Activated CD4-positive, alpha-beta memory T cell treated with anti-CD3 and anti-CD28 coated beads for 36 hours (primary cell): Measurements from ENCODE around the gene CEP85L. TPM values are rescaled to one million over a fixed set of nuclear protein-coding genes. Genes with fewer than 3 reads are reported as not detected.

ENCODE experiments used
- CTCF ChIA-PET: fragments of 350-600 bp; sonication (Branson Sonifier 250); formaldehyde crosslinking; loops from one replicate; lab custom pipeline; 2021; ENCODE audit warnings: antibody characterized with exemption, inconsistent platforms; lab: Charles Lee
- POLR2A ChIA-PET: fragments of 350-600 bp; sonication (Branson Sonifier 250); formaldehyde crosslinking; loops from one replicate; lab custom pipeline; 2021; ENCODE audit warnings: antibody characterized with exemption; lab: Charles Lee
- DNase-seq: peaks from one replicate; pipeline ENCODE4 v3.0.0-alpha.2; 2020
- H3K27ac Mint-ChIP-seq: one replicate; pipeline ENCODE4 v1.8.0; 2021; ENCODE audit warnings: mixed read lengths
- H3K27me3 Mint-ChIP-seq: one replicate; pipeline ENCODE4 v1.8.0; 2021; ENCODE audit warnings: mixed read lengths
- H3K36me3 Mint-ChIP-seq: one replicate; pipeline ENCODE4 v1.8.0; 2021; ENCODE audit warnings: mixed read lengths
- H3K4me1 Mint-ChIP-seq: one replicate; pipeline ENCODE4 v1.8.0; 2021; ENCODE audit warnings: low read depth, mixed read lengths
- H3K4me3 Mint-ChIP-seq: one replicate; pipeline ENCODE4 v1.8.0; 2021; ENCODE audit warnings: mild to moderate bottlenecking, mixed read lengths
- H3K9me3 Mint-ChIP-seq: one replicate; pipeline ENCODE4 v1.8.0; 2021; ENCODE audit warnings: mixed read lengths
- intact Hi-C: fragments of 100-400 bp; cut with micrococcal nuclease; formaldehyde crosslinking; loops from one replicate; pipeline ENCODE4 v1.15.1; 2023
- total RNA-seq, 2 experiments: library from RNA; stranded (reverse); gene quantifications; one replicate each; pipeline ENCODE4 v1.2.3, GENCODE V29; 2021

CEP85L gene
- total RNA-seq, 2 experiments from 2014 or later = 21.1 to 23.3 TPM

GRCh38 chr6:118618676-118619377 lies 32.6 kb downstream of the CEP85L start:
- Mint-ChIP-seq H3K27ac (no peak overlapping the region), H3K9me3 (no peaks in the 10 kb centered on the region), H3K27me3 (no peaks in the 10 kb centered on the region), H3K4me1 (peaks cover 34% of the 10 kb centered on the region), H3K4me3 (no peak overlapping the region), H3K36me3 (peaks cover 5% of the 10 kb centered on the region)
- ChIA-PET CTCF (interaction anchor here (0.6 to 1.0 kb wide), 10 partner anchors 11 to 478 kb away, joined by 3 to 5 read pairs (median 3); no protein-coding TSS in a partner anchor), POLR2A (no interaction called here)
- intact Hi-C loops = loop anchor here (1.0 kb wide), 2 partner anchors 54 to 336 kb away; no protein-coding TSS in a partner anchor
- peak; percentile 76 for DNase-seq

GRCh38 chr6:118617417-118617816 lies 34.0 kb downstream of the CEP85L start:
- intact Hi-C loops = no loop called here
- POLR2A ChIA-PET = no interaction called here
- CTCF ChIA-PET = interaction anchor here (0.6 to 1.7 kb wide), 5 partner anchors 9 to 198 kb away, joined by 3 to 7 read pairs (median 3); no protein-coding TSS in a partner anchor
- Mint-ChIP-seq H3K4me3 (no peak overlapping the region), H3K27ac (no peak overlapping the region), H3K9me3 (peaks cover 2% of the 10 kb centered on the region), H3K36me3 (peaks cover 16% of the 10 kb centered on the region), H3K4me1 (peaks cover 29% of the 10 kb centered on the region), H3K27me3 (no peaks in the 10 kb centered on the region)
- DNase-seq = no peak

GRCh38 chr6:118611334-118611733 lies 40.1 kb downstream of the CEP85L start:
- intact Hi-C loops = no loop called here
- H3K27me3 Mint-ChIP-seq = no peaks in the 10 kb centered on the region
- H3K4me3 Mint-ChIP-seq = no peak overlapping the region
- peaks cover 22% of the 10 kb centered on the region for H3K36me3 Mint-ChIP-seq
- H3K4me1 Mint-ChIP-seq = peaks cover 42% of the 10 kb centered on the region
- POLR2A ChIA-PET = no interaction called here
- H3K27ac Mint-ChIP-seq = no peak overlapping the region
- H3K9me3 Mint-ChIP-seq = peaks cover 6% of the 10 kb centered on the region
- CTCF ChIA-PET = no interaction called here
- no peak for DNase-seq

DNA sequence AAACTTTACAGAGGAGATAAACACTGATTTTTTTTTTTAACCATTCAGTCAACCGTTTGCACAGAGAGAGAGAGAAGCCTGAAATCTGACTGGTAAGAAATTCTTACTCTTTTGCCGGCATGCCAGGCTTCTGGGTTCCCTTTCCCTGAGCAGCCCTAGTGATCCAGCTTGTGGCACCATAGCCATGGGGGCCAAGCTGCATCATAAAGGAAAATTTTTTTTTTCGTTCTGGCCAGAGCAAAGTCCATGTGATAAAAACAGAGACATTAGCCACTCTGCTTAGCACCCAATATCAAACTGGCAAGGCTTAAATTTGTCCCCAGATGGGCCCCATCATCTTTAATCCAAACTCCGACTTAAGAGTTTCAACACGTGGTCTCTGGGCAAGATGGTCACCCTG lies 44.5 kb downstream of the CEP85L start:
- intact Hi-C loops = no loop called here
- Mint-ChIP-seq H3K27ac (no peak overlapping the region), H3K27me3 (no peaks in the 10 kb centered on the region), H3K9me3 (peaks cover 11% of the 10 kb centered on the region), H3K4me3 (no peak overlapping the region), H3K4me1 (peaks cover 45% of the 10 kb centered on the region), H3K36me3 (peaks cover 35% of the 10 kb centered on the region)
- CTCF ChIA-PET = interaction anchor here (1.1 to 1.4 kb wide), 3 partner anchors 12 to 194 kb away, joined by 4 to 5 read pairs (median 4); no protein-coding TSS in a partner anchor
- POLR2A ChIA-PET = no interaction called here
- DNase-seq = no peak

DNA sequence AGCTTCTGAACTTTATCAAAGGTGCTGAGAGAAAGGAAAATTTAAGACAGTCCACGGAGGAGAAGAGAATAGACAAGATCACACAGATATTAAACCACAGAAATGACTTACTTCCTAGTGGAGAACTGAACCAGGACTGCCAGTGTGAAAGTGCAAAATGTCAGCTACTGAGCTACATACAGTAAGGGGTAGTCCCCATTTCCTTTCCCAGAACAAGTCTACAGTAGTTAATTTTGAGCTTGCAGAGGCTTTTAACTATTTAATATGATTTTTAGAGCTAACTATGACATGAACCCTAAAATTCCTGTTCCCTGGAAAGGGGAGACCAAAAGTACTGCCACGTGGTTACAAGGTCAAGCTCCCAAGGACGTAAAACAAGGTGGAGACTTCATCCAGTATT lies 45.1 kb downstream of the CEP85L start:
- Mint-ChIP-seq H3K27ac (peak overlapping the region; percentile 16), H3K36me3 (peaks cover 37% of the 10 kb centered on the region), H3K27me3 (no peaks in the 10 kb centered on the region), H3K4me1 (peaks cover 45% of the 10 kb centered on the region), H3K9me3 (peaks cover 9% of the 10 kb centered on the region), H3K4me3 (no peak overlapping the region)
- ChIA-PET CTCF (interaction anchor here (0.8 to 1.4 kb wide), 4 partner anchors 12 to 195 kb away, joined by 3 to 5 read pairs (median 4); no protein-coding TSS in a partner anchor), POLR2A (no interaction called here)
- intact Hi-C loops = no loop called here
- no peak for DNase-seq

GRCh38 chr6:118603372-118603771 lies 48.0 kb downstream of the CEP85L start:
- Mint-ChIP-seq H3K27me3 (no peaks in the 10 kb centered on the region), H3K4me3 (no peak overlapping the region), H3K36me3 (peaks cover 37% of the 10 kb centered on the region), H3K4me1 (peaks cover 31% of the 10 kb centered on the region), H3K27ac (no peak overlapping the region), H3K9me3 (peaks cover 9% of the 10 kb centered on the region)
- ChIA-PET POLR2A (no interaction called here), CTCF (interaction anchor here (1.1 kb wide), 1 partner anchor 8 kb away, joined by 3 read pairs; no protein-coding TSS in a partner anchor)
- no peak for DNase-seq
- intact Hi-C loops = no loop called here

DNA sequence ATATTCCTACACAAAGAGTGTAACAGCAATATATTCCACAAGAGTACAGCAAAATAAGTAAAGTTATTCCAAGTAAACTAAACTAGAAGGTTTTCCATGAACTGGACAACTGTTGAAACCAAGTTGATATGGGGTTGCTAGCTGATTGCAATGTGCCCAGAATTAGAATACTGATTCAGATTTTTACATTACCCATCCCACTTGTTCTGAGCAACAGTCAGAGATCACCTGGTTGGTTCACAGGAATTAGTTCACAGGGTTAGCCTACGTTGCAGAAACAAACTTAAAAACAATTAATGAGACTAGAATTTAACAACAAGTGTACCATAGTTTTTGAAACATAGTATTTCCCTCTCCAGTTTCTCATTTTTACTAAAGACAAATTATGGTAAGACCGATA lies 49.1 kb downstream of the CEP85L start:
- no peak for DNase-seq
- CTCF ChIA-PET = interaction anchor here (1.0 to 3.1 kb wide), 2 partner anchors 21 to 174 kb away, joined by 4 to 18 read pairs; no protein-coding TSS in a partner anchor
- Mint-ChIP-seq H3K36me3 (peaks cover 35% of the 10 kb centered on the region), H3K27ac (no peak overlapping the region), H3K27me3 (no peaks in the 10 kb centered on the region), H3K4me3 (no peak overlapping the region), H3K9me3 (peaks cover 9% of the 10 kb centered on the region), H3K4me1 (peaks cover 32% of the 10 kb centered on the region)
- POLR2A ChIA-PET = no interaction called here
- intact Hi-C loops = no loop called here

DNA sequence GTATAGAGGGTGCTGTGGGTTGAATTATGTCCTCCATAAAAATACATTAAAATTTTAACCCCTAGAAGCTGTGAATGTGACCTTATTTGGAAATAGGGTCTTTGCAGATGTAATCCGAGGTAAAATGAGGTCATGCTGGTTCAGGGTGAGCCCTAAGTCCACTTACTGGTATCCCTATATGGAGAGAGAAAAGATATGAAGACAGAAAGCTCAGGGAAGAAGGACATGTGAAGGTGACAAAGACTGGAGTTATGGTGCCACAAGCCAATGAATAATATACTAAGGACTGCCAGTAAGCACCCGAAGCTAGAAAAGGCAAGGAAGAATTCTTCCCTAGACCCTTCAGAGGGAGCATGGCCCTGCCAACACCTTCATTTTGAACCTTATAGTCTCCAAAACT lies 53.1 kb downstream of the CEP85L start:
- Mint-ChIP-seq H3K9me3 (peaks cover 8% of the 10 kb centered on the region), H3K4me3 (no peak overlapping the region), H3K27ac (no peak overlapping the region), H3K27me3 (no peaks in the 10 kb centered on the region), H3K36me3 (peaks cover 28% of the 10 kb centered on the region), H3K4me1 (peaks cover 28% of the 10 kb centered on the region)
- CTCF ChIA-PET = interaction anchor here (0.6 to 1.5 kb wide), 5 partner anchors 18 to 202 kb away, joined by 3 to 4 read pairs (median 4); no protein-coding TSS in a partner anchor
- intact Hi-C loops = no loop called here
- no peak for DNase-seq
- POLR2A ChIA-PET = no interaction called here

- ChIA-PET CTCF (interaction anchor here (0.6 to 1.5 kb wide), 5 partner anchors 18 to 203 kb away, joined by 3 to 4 read pairs (median 4); no protein-coding TSS in a partner anchor), POLR2A (no interaction called here)
- H3K4me3 Mint-ChIP-seq = no peak overlapping the region
- H3K27ac Mint-ChIP-seq = no peak overlapping the region
- no peak for DNase-seq
- intact Hi-C loops = no loop called here
- H3K4me1 Mint-ChIP-seq = peaks cover 27% of the 10 kb centered on the region
- H3K36me3 Mint-ChIP-seq = peaks cover 24% of the 10 kb centered on the region
- H3K27me3 Mint-ChIP-seq = no peaks in the 10 kb centered on the region
- peaks cover 6% of the 10 kb centered on the region for H3K9me3 Mint-ChIP-seq
Observed at GRCh38 chr6:118597636-118598035, 53.8 kb downstream of the CEP85L start.

- H3K4me3 Mint-ChIP-seq = no peak overlapping the region
- POLR2A ChIA-PET = no interaction called here
Observed at GRCh38 chr6:118596774-118597320, 54.5 kb downstream of the CEP85L start.

GRCh38 chr6:118594877-118595276 lies 56.5 kb downstream of the CEP85L start:
- Mint-ChIP-seq H3K9me3 (peaks cover 6% of the 10 kb centered on the region), H3K4me1 (peaks cover 31% of the 10 kb centered on the region), H3K36me3 (peaks cover 13% of the 10 kb centered on the region), H3K27me3 (no peaks in the 10 kb centered on the region), H3K4me3 (no peak overlapping the region), H3K27ac (no peak overlapping the region)
- intact Hi-C loops = no loop called here
- ChIA-PET CTCF (interaction anchor here (0.6 to 1.4 kb wide), 3 partner anchors 9 to 29 kb away, joined by 3 to 4 read pairs (median 3); no protein-coding TSS in a partner anchor), POLR2A (no interaction called here)
- no peak for DNase-seq

More at GRCh38 chr6:118596774-118597320, 54.5 kb downstream of the CEP85L start:
- intact Hi-C loops = no loop called here
- Mint-ChIP-seq H3K9me3 (peaks cover 6% of the 10 kb centered on the region), H3K36me3 (peaks cover 16% of the 10 kb centered on the region), H3K27ac (peak overlapping the region; percentile 2), H3K27me3 (no peaks in the 10 kb centered on the region), H3K4me1 (peaks cover 26% of the 10 kb centered on the region)
- CTCF ChIA-PET = interaction anchor here (1.4 to 1.5 kb wide), 2 partner anchors 13 to 22 kb away, joined by 3 to 4 read pairs; no protein-coding TSS in a partner anchor
- DNase-seq = no peak

DNA sequence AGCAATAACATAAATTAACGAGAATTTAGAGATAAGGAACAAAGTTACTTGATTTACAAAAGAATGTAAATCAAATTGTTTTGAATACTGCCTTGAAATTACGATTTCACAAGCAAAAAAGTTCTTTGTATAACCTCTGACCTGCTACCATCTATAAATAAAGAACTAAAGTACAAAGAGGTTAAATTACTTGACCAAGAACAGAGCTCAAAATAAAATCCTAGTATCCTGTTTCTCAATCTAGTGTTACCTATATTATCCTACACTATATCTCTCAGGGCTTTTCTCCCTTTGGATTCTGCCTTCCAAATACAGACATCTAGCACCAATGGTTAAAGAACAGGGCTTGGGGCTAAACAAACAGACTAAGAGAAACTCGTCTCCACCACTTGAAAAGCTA lies 59.5 kb downstream of the CEP85L start:
- intact Hi-C loops = no loop called here
- H3K27ac Mint-ChIP-seq = no peak overlapping the region
- H3K4me1 Mint-ChIP-seq = peaks cover 22% of the 10 kb centered on the region
- CTCF ChIA-PET = interaction anchor here (0.9 kb wide), 1 partner anchor 103 kb away, joined by 5 read pairs; no protein-coding TSS in a partner anchor
- no peaks in the 10 kb centered on the region for H3K27me3 Mint-ChIP-seq
- H3K36me3 Mint-ChIP-seq = peaks cover 14% of the 10 kb centered on the region
- DNase-seq = no peak
- POLR2A ChIA-PET = no interaction called here
- peaks cover 3% of the 10 kb centered on the region for H3K9me3 Mint-ChIP-seq
- H3K4me3 Mint-ChIP-seq = no peak overlapping the region
